ENCODE measurements around the gene ZNF341.

Gene ZNF341

DNA sequence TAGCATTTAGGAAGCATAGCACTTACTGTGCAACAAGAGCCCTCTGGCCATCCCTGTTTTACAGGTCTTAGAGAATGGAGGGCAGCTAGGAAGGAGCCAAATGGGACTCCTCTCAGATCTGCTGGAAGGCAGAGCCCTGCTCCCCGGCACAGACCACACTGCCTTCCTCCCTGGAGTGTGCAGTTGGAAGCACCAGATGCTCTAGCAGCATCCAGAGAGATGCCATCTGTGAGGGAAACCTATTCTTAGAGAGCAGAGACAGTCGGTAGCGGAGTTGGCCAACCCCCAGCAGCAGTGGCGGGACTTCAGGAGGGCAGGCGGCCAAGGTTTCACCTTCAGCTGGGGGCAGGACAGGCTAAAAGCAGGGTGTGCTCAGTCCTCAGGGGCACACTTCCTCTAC is 28.9 kb upstream of the ZNF341 start:
- DNase-seq, result no peak

DNA sequence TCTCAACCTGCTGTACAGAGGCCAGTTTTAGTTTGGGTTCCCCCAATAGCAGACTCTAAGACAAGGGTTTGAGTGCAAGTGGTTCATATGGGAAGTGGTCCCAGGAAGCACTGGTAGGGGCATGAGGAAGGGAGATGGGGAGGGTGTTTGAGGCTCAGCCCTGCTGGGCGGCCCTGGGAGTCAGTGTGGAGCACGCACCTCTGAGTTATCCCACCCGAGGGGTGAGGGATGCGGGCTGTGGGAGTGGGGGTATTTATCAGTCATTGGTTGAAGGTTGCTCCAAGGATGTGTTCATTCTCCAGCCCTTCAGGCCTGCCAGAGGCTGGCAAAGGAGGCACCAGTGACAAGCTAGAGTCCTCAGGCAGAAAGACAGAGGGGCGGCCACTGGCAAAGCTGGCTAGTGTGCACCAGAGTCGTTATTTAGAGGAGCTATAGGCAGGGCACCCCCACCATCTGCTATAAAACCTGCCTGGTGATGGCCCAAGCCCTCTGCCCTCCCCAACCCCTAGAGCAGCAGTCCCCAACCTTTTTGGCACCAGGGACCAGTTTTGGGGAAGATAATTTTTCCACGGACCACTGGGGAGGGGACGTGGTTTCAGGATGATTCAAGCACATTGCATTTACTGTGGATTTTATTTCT is 28.2 kb upstream of the ZNF341 start:
- no peak for DNase-seq

DNA sequence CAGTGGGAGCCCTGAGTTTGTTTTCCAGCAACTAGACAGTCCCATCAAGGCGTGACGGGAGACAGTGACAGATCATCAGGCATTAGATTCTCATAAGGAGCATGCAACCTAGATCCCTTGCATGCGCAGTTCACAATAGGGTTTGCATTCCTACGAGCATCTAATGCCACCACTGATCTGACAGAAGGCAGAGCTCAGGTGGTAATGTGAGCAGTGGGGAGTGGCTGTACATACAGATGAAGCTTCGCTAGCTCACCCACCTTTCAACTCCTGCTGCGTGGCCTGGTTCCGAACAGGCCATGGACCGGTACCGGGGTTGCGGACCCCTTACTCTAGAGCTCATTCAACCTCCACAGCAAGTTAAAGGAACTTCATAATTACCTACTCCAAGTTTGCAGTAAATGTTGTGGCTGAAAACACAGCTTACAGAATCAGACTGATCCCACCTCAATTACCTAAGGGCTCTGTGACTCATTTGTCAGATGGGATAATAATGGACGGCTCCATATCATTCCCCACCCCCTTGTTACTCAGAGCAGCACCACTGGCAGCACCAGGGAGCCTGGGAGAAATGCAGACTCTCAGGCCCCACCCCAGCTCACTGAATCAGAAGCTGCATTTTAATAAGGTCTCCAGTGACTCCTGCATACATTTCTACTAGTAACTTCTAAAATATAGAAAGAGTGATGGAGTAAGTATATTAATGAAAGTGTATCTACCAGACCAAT is 27.4 kb upstream of the ZNF341 start:
- DNase-seq, result no peak

DNA sequence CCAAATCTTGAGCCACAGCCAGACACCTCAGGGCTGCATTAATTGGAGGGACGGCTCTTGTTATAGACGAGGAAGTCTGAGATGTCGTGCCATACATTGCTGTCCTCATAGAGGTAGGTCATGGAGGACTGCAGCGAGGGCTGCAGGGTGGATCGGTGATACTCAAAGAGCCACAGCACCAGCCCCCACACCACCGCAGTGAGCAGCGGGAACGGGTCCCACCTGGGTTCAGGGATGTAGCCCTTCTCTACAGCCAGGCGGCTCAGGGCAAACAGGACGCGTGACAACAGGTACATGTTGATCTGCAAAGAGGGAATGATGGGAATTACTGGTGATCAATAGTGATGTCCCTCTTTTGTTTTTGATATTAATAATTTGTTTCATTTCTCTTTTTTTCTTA is 24.1 kb upstream of the ZNF341 start:
- DNase-seq, result no peak

DNA sequence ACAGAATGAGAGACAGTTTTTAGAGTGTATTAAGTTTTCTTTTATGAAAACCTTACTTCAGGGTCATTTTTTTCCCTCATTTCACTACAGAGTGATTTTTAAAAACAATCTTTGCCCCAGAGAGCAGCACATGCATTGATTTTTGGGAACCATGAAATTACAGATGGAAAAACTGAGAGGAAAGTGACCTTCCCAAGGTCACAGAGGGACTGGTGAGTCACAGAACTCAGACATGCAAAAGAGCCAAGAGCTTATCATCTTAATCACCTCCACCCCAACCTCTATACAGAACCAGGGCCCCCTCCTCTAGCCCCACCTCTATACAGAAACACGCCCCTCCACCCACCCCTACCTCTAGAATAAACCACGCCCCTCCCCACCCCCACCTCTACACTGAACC is 22.4 kb upstream of the ZNF341 start:
- DNase-seq, result no peak

DNA sequence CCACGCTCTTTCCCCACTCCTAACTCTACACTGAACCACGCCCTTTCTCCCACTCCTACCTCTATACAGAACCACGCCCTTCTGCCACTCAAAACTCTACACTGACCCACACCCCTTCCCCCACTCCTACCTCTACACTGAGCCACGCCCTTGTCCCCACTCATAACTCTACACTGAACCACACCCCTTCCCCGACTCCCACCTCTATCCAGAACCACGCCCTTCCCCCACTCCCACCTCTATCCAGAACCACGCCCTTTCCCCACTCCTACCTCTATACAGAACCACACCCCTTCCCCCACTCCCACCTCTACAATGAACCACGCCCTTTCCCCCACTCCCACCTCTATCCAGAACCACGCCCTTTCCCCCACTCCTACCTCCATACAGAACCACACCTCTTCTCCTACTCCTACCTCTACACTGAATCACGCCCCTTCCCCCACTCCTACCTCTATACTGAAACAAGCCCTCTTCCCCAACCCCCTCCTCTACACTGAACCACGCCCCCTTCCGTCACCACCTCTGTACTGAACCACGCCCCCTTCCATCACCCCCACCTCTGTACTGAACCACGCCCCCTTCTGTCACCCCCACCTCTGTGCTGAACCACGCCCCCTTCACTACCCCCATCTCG is 21.8 kb upstream of the ZNF341 start:
- DNase-seq, result no peak

DNA sequence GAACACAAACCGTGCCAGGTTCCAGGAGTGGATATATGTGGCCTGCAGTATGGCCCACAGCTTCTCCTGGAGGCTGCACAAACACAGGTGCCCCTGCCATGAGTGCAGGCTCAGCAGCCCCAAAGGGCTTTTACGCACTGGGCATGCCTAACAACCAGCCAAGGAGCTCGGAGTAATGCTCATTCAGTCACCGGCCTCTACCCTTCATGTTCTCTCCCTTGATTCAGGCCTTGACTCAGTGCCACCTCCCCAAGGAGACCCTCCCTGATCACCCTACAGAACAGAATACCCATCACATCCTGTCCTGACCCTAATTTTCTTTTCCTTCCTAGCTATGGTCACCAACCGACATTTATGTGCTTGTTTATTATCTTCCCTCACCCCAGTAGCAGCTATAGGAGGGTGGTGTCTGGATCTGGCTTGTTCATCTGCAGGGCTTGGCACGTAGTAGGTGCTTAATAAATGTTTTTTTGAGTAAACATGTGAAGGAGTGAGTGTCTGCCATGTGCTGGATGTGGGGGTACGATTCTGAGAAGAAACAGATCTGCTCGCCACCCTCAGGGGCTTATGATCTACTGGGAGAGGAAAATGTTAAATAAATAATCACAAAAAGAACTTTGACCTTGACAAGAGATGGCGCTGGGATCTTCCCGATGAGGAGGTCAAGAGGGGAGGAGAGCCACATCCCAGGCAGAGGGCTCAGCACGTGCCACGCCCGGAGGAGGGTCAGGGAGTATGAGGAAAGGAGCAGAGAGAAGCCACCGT is 20.9 kb upstream of the ZNF341 start:
- no peak for DNase-seq

DNA sequence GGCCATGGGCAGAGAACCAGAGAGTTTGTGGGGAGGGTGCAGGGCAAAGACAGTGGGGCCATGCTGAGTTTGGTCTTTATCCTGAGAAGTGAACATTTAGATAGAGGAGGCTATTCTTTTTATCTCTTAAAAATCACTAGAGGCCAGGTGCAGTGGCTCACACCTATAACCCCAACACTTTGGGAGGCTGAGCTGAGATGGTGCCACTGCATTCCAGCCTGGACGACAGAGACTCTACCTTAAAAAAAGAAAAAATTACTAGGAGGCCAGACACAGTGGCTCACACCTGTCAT is 20.4 kb upstream of the ZNF341 start:
- no peak for DNase-seq

DNA sequence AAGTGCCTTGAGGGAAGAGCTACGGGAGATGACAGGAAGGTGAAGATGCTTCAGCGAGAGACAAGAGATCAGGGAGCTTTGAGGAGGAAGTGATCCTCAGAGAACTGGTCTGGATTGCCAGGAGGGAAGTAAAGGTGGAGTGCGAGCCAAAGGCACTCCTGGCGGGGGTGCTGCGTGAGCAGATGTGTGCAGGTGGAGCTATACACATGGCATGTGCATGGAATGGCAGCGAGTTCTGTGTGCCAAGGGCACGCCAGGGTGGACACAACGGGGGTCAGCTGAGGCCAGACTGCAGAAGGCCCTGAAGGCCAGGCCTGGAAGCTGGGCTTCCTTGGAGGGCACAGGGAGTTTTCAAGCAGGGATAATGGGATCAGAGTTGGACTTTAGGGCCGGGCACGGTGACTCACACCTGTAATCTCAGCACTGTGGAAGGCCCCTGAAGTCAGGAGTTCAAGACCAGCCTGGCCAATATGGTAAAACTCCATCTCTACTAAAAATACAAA is 17.9 kb upstream of the ZNF341 start:
- no peak for DNase-seq

DNA sequence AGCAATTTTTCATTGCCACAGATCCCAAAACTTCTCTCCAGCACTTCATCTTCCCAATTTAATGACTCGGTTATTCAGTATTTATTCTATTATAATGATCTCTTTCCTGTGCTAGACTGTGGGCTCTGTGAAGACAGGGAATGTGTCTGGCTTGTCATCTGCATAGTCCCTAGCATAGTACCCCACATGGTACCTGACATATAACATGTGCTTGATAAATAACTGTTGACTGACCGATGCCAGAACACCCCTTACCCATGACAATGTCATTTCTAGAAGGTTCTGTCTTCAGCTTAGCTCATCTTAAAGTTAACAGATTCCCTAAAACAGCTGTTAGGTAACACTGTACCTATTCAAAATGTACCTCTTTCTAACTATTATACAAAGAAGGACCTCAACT is 15.3 kb upstream of the ZNF341 start:
- no peak for DNase-seq

DNA sequence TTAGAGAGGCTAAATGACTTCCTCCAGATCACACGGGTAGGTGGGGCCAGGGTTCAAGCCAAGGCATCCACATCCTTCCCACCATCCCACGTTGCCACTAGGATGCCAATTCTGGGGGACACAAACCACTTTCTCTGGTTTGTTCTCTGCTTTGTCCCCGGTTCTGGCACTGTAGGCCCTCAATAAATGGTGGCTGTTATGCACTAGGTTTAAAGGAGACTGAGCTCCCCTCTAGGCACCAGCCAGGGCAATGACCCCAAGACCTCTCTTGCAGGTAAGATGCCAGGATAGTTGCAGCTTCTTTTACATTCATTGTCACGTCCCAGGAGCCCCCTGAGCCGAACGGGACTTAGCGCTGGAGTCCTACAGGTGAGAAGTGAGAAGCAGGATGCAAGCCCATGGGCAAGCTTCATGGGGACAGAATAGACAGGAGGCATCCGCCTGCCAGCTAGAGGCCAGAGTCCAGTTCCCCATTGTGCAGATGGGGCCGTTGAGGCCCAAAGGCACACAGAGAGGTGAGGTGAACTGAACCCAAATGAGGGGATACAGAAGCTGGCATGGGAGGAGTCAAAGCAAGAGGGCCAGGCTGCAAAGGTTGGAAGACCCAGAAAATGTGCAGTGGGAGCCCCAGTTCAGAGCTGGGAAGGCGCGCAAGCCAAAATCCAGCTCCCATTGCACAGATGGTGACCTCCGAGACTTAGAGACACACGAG is 12.4 kb upstream of the ZNF341 start:
- DNase-seq, result peak; percentile 6

DNA sequence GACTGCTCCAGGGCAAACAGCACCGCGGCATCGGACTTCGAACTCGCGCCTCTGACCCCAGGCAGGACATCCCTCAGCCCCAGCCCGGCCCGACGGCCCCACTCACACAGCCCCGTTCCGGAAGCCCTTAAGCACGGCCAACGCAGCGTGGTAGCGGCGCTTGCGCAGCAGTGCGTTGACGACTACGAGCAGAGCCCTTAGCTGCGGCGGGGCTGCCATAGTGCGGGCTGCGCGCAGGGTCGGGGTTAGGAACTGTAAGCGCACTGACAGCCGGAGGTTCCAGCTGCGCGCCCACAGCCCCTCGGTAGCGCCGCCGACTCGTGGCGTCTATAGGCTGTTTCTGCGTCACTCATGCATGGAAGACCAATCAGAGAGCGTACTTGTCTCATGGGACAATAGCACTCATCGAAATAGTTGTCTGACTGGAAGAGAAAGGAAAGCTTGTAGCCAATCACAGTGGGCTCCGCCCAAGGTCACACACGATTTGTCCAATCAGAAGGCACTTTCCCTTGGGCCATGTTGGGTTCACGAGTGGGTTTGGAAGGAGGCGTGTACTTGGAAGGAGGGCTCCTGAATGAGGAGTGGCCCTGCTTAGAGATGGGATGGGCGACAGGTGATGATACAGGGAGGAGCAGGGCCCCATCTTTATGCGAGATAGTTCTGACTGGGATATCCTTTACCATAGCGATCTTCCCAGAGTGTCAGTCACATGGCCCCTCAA is 11.6 kb upstream of the ZNF341 start, which contains the start of gene PXMP4:
Gene PXMP4, minus strand, starts transcription at position 322 of the 721 bp plus-strand sequence. Its CDS starts 103 bp downstream, at position 219.
- DNase-seq, result peak; percentile 95

DNA sequence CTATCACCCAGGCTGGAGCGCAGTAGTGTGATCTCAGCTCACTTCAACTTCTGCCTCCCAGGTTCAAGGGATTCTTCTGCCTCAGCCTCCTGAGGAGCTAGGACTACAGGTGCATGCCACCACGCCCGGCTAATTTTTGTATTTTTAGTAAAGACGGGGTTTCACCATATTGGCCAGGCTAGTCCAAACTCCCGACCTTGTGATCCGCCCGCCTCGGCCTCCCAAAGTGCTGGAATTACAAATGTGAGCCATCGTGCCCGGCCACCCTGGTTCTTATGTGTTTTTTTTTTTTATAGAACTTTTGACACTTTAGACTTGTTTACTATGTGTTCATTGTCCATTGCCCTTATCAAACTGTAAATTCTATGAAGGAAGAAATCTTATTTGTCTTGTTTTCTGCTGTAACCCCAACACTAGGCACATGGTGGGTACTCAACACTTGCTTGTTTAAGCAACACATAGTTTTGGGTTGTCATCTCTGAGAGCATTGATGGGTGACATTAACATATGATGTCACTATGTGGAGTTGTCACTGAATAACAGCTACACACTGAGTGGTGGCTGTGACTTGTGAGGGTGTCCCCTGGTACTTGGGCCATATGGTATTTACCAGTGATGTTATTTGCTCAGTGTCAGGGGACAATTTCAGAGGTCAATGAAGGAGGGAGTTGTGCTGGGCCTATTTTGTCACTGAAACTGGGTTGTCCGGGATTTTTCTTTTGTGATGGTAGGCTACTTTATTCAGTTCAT is 10.2 kb upstream of the ZNF341 start:
- no peak for DNase-seq

DNA sequence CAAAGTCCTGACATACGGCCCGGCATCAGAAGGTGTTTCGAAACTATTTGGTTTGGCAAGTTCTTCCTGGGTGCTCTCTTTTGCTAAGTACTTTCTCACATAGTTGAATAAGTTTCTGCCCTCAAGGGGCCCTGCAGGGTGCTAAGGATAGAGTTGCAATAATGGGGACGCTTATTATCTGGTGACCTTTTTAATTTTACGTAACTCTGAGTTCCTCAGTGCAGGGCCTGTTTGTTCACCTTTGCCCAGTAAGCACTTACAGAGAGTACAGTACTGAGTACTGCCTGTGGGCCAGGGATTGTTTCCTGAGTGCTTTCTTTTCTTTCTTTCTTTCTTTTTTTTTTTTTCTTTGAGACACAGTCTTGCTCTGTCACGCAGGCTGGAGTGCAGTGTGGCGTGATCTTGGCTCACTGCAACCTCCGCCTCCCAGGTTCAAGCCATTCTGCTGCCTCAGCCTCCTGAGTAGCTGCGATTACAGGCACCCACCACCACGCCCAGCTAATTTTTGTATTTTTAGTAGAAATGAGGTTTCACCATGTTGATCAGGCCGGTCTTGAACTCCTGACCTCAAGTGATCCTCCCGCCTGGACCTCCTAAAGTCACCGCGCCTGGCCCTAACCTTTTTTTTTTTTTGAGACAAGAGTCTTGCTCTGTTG is 7.2 kb upstream of the ZNF341 start:
- no peak for DNase-seq

DNA sequence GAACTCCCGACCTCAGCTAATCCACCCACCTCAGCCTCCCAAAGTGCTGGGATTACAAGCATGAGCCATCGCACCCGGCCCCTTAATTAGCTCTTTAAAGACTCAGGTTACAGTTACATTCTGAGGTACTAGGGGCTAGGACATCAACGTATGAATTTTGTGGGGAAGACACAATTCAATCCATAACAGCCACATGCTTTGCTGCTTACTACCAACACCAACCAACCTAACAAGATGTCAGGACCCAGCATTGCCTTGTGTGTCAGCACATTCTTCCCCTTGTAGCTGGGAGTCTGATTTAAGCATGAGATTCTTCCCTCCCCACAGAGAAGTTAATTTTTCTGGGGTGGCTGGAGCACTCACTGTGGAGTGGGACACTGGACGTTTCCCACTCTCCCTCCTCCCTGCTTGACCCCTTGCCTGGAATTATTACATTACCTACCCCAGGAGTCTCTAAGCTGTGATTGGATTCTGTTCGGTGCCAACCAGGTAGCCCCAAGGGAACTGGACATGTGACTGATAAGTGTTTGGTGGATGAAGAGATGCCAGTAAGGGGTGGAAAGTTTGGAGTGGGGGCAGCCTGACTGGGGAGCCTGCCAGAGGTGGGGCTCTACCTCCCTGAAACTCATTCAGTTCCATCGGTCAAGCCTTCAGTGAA is 6.1 kb upstream of the ZNF341 start:
- no peak for DNase-seq

DNA sequence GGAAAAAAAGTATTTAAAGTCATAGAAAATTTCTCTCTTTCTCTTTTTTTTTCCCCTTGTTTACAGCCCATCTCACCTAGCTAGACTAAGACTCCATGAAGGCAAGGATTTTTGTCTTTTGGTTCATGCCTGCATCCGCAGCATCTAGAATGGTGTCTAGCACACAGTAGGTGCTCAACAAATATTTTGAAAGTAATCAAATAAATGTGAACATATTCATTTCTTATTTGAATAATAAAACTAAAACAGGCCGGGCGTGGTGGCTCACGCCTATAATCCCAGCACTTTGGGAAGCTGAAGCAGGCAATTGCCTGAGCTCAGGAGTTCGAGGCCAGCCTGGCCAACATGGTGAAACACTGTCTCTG is 4.7 kb upstream of the ZNF341 start:
- DNase-seq, result no peak

DNA sequence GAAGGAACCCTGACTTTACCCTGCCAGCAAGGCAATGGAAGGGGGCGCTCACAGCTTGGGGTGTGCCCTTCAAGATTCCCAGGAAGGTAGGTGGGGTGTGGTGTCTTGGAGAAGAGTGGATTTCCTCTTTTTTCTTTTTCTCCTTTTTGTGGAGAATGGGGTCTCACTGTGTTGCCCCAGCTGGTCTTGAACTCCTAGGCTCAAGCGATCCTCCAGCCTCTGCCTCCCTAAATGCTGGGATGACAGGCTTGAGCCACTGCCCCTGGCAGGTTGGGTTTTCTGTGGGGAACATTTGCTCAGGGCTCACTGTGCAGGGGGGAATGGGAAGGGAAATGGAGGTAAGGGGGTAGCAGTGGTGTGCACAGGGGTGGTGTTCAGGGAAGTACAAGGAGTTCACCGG is 4.0 kb upstream of the ZNF341 start:
- DNase-seq, result no peak

DNA sequence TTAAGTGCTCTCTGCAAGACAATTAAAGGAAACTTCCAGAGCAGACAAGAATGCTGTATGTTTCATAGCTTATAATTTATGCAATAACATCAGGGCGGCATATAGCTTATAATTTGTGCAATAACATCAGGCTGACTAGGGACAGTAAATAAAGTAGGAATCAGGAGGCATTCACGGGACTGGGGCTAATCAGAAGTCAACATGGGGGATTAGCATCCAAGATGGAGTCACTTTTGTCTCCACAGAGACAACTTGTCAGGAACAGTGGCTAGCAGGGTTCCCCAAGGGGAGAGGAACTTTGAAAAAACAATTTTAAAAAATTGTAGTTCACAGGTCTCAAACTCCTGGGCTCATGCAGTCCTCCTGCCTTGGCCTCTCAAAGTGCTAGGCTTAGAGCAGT is 3.3 kb upstream of the ZNF341 start:
- no peak for DNase-seq

DNA sequence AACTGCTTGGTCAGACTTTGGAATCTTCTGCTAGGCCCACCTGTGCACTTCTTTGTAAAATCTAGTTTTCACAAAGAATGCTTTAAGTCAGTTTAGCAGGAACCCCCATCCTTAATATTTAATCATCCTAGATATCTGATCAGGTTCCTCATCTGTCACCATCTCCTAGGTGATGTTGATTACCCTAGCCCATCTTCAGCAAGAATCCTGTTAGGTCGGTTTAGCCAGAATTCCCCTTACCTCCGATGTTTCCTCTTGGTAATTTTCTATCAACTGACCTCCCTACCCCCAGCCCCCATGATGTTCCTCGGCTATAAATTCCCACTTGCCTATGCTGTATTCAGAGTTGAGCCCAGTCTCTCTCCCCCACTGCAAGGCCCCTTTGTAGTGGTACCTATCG is 2.7 kb upstream of the ZNF341 start:
- no peak for DNase-seq

Data from central memory CD4-positive, alpha-beta T cell (primary cell).